C4-2B (cell line): Measurements from ENCODE around the gene MLXIP.

Source experiments
- H3K27ac ChIP-seq: fragments of 450-650 bp; 2 replicates; pipeline ENCODE4 v1.5.1; 2017
- ZFX ChIP-seq: fragments of 450-650 bp; IDR thresholded peaks from 2 replicates; pipeline ENCODE4 v1.6.1; 2017
- TF ChIP-seq, protein P1 (sequence below): fragments of 450-650 bp; conservative IDR thresholded peaks from 2 replicates; pipeline ENCODE4 v1.5.1; 2017; ENCODE audit warnings: mild to moderate bottlenecking

MLXIP gene

DNA sequence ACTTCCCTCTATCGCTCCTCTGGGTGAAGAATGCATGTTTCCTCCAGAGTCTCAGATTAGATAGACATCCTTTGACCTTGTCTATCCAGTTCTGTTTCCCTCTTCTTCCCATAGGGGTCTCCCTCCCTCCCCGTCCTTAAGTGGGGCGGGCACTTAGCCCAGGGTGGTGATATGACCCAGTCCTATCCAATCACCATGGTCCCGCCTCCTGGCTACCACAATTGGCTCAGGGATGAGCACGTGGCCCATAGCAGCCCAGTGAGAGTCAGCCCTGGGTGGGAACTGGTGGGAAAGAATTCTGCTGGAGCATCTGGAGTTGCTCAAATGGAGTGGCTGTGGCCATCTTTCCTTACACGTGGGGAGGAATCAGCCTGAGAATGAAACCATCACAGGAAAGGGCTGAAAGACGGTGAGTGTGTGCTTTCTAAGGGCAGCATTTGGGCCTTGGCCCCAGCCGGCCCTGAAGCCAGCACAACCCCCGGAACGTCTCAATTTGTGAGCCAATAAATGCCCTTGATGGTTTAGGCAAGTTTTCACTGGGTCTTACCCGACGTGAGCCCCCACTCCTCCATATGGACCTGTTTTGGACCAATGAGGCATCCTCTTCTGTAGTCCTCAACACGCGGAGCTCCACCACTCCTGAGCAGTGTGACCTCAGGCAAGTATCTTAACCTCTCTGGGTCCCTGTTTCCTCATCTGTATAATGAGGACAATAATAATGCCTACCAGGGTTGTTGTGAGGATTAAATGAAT lies 14.4 kb upstream of the MLXIP start:
- no peak for TF ChIP-seq ZFX
- TF ChIP-seq, protein P1, sequence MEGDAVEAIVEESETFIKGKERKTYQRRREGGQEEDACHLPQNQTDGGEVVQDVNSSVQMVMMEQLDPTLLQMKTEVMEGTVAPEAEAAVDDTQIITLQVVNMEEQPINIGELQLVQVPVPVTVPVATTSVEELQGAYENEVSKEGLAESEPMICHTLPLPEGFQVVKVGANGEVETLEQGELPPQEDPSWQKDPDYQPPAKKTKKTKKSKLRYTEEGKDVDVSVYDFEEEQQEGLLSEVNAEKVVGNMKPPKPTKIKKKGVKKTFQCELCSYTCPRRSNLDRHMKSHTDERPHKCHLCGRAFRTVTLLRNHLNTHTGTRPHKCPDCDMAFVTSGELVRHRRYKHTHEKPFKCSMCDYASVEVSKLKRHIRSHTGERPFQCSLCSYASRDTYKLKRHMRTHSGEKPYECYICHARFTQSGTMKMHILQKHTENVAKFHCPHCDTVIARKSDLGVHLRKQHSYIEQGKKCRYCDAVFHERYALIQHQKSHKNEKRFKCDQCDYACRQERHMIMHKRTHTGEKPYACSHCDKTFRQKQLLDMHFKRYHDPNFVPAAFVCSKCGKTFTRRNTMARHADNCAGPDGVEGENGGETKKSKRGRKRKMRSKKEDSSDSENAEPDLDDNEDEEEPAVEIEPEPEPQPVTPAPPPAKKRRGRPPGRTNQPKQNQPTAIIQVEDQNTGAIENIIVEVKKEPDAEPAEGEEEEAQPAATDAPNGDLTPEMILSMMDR, result no peak
- peak overlapping the region; percentile 88 for H3K27ac ChIP-seq

DNA sequence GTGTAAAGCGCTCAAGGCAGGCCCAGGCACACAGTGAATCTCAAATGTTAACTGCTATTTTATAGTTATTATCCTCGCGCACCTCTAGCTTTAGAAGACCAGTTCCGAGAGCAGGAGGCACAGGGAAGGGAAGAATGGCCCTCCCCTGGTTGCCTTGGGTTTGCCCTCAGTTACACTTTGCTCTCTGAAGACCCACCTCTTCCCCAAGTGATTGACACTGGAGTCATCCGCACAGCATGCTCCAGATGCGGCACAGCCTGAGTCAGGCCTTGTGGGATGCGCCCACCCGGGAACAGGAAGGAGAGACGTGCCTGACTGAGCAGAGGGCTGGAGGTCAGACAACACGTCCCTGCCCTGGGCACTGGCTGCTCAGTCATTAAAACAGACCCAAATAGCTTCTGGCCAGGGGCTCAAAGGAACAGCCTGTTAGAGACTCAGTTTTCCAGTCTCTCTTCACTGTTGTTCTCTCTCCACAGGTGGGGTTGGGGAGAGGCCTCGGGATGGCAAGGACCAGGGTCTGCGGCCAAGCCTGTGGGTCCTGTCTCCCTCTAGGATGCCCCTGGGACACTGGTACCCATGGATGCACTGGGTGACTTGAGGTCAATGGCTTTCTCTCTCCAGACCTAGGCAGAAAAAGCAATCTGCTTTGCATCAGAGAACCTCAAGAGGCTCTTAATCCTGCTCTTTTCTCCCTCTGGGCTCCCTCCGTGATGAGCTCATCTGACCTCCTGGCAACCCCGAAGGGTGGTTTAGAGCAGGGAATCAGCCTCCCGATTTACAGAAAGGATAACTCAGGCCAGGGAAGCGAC lies 13.6 kb upstream of the MLXIP start:
- no peak for TF ChIP-seq ZFX
- TF ChIP-seq, protein P1, result no peak
- peak overlapping the region; percentile 88; the same call in 1 of the 2 replicates for H3K27ac ChIP-seq

DNA sequence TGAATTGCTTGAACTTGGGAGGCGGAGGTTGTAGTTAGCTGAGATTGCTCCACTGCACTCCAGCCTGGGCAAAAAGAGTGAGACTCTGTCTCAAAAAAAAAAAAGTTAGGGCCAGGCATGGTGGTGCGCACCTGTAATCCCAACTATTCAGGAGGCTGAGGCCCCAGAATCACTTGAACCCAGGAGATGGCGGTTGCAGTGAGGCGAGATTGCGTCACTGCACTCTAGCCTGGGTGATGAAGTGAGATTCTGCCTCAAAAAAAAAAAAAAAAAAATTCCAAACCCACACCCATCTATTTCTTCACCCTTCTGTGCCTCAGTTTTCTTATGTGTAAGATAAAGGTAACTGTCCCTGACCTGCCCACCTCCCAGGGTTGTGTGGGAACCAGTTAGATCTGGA lies 11.0 kb upstream of the MLXIP start:
- TF ChIP-seq, protein P1, result no peak
- no peak for TF ChIP-seq ZFX
- no peak overlapping the region for H3K27ac ChIP-seq

DNA sequence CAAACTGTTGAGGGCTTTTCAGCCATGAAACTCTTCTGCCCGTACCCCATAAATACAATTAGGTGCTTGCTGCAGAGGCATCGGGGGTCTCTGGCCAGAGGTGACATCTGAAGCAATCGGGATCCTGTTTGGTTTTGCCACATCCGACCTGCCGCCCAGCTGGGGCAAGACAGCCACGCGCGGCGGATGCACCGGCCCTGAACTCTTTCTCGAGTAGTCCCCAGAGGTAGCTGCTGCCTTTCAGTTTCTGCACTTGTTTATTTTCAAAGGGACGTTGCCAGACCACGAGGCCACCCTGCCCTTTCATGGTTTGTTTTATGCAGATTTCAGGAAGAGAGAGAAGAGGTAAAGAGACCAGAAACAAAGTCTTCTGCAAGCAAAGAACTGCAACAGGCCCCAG lies 10.6 kb upstream of the MLXIP start:
- no peak overlapping the region for H3K27ac ChIP-seq
- TF ChIP-seq, protein P1, result no peak
- no peak for TF ChIP-seq ZFX

DNA sequence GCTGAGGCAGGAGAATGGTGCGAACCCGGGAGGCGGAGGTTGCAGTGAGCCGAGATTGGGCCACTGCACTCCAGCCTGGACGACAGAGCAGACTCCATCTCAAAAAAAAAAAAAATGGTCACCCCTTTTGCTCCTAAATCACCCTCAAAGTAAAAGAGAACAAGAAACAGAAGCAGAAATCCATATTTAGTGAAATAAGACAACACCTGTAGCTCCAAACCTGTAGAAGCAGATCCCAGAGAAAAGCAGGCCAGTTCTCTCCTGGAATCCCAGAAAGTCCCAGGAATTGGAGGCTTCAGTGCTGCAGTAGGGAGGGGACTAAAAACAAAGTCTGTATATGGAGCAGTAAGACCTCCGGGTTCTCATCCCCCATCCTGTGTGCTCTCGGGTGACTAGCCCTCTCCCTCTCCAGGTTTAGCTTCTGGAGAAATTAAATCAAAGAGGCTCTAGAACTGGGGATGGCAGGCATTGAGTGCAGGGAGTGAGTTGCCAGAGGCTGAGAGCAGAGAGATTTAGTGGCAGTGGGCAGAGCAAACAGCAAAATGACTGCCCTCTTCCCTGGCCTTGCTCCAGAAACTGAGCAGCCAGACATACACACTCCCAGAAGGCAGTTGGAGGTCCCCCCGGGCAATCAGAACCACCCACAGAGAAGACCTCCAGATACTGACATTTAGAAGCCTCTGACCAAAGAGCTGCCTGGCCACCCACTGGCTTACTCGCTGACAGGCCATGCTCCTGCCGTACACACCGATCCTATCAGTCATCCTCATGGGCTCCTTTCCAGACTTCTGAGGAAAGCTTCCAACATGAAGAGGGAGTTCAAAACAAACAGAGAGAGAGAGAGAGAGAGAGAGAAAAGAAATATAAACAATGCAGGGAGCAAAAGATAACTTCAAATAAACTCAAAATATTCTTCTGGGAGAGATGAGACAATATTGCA lies 6.3 kb upstream of the MLXIP start:
- H3K27ac ChIP-seq, result peak overlapping the region; percentile 88
- TF ChIP-seq ZFX, result no peak
- TF ChIP-seq, protein P1, result no peak

DNA sequence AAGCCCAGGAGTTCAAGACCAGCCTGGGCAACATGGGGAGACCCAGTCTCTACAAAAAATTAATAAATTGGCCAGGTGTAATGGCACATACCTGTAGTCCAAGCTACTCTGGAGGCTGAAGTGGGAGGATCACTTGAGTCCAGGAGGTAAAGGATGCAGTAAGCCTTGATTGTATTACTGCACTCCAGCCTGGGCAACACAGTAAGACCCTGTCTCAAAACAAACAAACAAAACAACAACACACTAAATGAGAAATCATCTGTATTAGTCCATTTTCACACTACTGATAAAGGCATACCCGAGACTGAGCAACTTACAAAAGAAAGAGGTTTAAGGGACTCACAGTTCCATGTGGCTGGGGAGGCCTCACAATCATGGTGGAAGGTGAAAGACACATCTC lies 4.7 kb upstream of the MLXIP start:
- no peak overlapping the region; the same call in 1 of the 2 replicates for H3K27ac ChIP-seq
- TF ChIP-seq ZFX, result no peak
- TF ChIP-seq, protein P1, result no peak
